Hematopoietic multipotent progenitor cell (in vitro differentiated cells): ENCODE results near the gene MRPL42. TPM values are rescaled to one million over a fixed set of nuclear protein-coding genes. Genes with fewer than 3 reads are reported as not detected.
A peak's percentile ranks its signal among the peaks of the same experiment; 100 is the strongest.
"Not testable (repeated sequence)": the region's sequence is repeated elsewhere in the genome, so short reads cannot be mapped to it uniquely, and the experiment has no call there.

Experiments
- DNase-seq, 3 donors: peaks; one replicate each; pipeline ENCODE4 v3.0.0-alpha.2; 2011 to 2015; ENCODE audit warnings: low read depth in 2 of 3, low spot score in 2 of 3
- total RNA-seq: library from RNA; depleted of rRNA; stranded (reverse); fragments of >200 nt; gene quantifications from one replicate; pipeline ENCODE4 v1.2.3, GENCODE V29; 2012

MRPL42 gene
- 15.3 TPM for total RNA-seq

- peak; percentile 86 to 94 (median 91) for DNase-seq
Measured at GRCh38 chr12:93467351-93468007, at the start of gene MRPL42. Gene MRPL42, plus strand, starts transcription at chr12:93467514. Its CDS starts 1,772 bp downstream, at chr12:93469286.

- no peak for DNase-seq
Measured at GRCh38 chr12:93417967-93418480, 49.3 kb upstream of the MRPL42 start.

GRCh38 chr12:93419388-93420034 is 47.8 kb upstream of the MRPL42 start:
- peak in 2 of 3 donors; percentile 39 to 71 for DNase-seq

GRCh38 chr12:93422050-93422449 is 45.3 kb upstream of the MRPL42 start:
- no peak for DNase-seq

GRCh38 chr12:93425736-93426411 is 41.4 kb upstream of the MRPL42 start:
- DNase-seq, result no peak

GRCh38 chr12:93426412-93426805 is 40.9 kb upstream of the MRPL42 start:
- no peak for DNase-seq

GRCh38 chr12:93427779-93428564 is 39.3 kb upstream of the MRPL42 start:
- DNase-seq, result no peak

- no peak for DNase-seq
Measured at GRCh38 chr12:93429448-93429847, 37.9 kb upstream of the MRPL42 start.

GRCh38 chr12:93429852-93430251 is 37.5 kb upstream of the MRPL42 start:
- no peak for DNase-seq

GRCh38 chr12:93430280-93430679 is 37.0 kb upstream of the MRPL42 start:
- DNase-seq, result no peak

- not testable (repeated sequence) for DNase-seq
Measured at GRCh38 chr12:93432031-93432430, 35.3 kb upstream of the MRPL42 start.

GRCh38 chr12:93434256-93434865 is 33.0 kb upstream of the MRPL42 start:
- DNase-seq, result no peak

- DNase-seq, result no peak
Measured at GRCh38 chr12:93438266-93439050, 28.9 kb upstream of the MRPL42 start.

- DNase-seq, result no peak
Measured at GRCh38 chr12:93440043-93440835, 27.1 kb upstream of the MRPL42 start.

GRCh38 chr12:93441081-93441616 is 26.2 kb upstream of the MRPL42 start:
- peak in 1 of 3 donors; percentile 27 for DNase-seq

- peak; percentile 90 to 99 (median 97) for DNase-seq
Measured at GRCh38 chr12:93441617-93442410, 25.5 kb upstream of the MRPL42 start, which contains the start of gene UBE2N. Gene UBE2N, minus strand, starts transcription at chr12:93441947. Its CDS starts 63 bp downstream, at chr12:93441884.
